ENCODE results near the gene MAP2K6.
"Not testable (repeated sequence)": the region's sequence is repeated elsewhere in the genome, so short reads cannot be mapped to it uniquely, and the experiment has no call there.

The MAP2K6 gene

GRCh38 chr17:69460963-69461922 is 46.7 kb downstream of the MAP2K6 start:
- no peak for DNase-seq

- no peak for DNase-seq
Measured at GRCh38 chr17:69461951-69462369, 47.5 kb downstream of the MAP2K6 start.

DNA sequence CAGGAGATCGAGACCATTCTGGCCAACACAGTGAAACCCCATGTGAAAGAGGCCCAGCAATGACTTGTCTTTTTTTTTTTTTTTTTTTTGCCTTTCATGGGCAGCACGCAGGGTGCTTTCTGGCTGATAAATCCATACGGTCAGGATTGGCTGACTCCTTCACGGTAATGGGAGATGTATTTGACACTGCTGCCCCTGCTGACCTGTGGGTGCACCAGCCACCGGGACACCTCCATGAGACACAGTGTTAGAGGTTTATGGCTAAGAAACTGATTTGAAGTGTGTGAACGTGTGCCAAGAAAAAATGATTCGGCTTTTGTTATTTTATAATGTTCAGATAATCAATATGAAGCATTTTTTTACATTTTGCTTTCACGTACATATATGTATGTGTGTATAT is 48.4 kb downstream of the MAP2K6 start:
- no peak for DNase-seq

DNA sequence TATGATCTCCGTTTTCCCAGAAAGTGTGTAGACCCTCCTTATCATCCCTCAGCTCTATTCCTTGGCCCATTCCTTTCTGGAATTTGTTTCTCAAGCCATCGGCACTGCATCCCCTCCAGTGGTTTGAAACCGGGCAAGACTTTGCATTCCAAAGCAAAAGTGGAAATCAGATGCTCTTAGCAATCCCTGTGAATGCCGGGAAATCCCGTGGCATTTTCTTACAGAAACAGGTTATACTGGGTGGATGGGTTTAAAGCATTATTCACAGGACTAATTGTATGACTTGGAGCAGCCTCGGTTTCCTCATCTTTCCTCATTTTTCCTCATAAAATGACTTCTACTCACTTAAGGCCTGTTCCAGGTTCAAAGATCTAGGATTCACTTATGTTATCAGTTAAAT is 52.0 kb downstream of the MAP2K6 start:
- no peak for DNase-seq

GRCh38 chr17:69466905-69467667 is 52.6 kb downstream of the MAP2K6 start:
- DNase-seq: no peak

DNA sequence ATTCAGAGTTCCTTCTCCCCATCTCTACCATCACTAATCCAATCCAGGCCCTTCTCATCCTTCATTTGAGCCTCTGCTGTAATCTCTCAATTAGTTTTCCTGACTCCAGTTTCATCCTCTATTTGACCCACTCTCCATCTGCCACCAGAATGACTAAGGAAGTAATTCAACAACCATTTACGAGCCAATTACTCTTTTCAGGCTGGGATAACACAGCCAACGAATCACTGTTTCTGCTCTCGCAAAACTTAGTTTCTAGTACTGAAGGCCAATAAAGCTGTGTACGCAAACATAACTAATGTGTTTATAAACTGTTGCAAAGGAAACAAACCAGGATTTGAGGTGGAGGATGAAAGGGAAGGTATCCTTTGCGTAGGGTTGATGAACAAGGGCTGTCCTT is 53.7 kb downstream of the MAP2K6 start:
- DNase-seq: no peak

GRCh38 chr17:69470702-69471101 is 56.2 kb downstream of the MAP2K6 start:
- no peak for DNase-seq

GRCh38 chr17:69471406-69471805 is 56.9 kb downstream of the MAP2K6 start:
- no peak for DNase-seq

DNA sequence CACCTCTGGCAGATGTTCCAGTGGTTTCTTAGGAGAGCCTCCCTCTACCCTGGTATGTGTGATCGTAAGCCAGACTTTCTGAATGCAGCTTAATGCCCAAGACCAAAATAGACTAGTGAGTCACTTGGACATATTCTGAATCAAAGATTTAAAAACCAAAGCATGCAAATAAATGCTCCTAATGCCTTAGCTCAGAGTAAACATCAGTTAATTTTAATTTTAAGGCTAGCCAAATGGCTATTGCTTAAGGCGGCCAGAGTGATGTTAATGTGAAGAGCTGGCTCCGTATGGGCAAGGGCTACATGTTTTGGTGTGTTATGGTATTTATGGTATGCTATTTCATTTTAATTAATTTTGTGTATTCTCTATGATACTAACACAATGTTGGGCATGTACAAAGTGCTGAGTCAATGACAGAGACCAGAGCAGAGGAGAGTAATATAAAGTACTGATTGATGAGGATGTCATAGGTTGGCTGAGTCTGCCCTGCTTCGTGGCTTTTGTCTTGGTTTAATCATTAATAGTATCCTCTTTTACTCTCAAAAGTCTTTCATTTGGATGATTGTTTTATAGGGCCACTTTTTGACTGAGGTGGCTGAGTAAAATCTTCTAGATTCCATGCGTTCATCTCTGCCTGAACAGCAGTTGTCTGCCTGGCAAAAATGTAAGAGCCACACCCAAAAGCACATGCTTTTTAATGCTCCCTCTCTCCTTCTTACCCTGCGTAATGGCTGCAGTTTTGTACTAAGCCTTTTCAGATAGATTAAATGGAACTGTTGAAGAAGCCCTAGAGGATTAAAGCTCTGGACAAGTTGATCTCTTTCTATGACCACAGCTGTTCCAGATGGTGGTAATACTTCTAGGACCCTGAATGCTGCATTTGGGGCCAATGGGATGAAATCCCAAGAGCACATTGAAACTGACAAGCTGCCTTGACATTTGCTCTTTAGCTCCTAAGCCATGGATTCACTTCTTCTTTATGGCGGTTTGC is 59.6 kb downstream of the MAP2K6 start:
- no peak for DNase-seq

GRCh38 chr17:69477204-69477902 is 62.9 kb downstream of the MAP2K6 start:
- DNase-seq: no peak

- DNase-seq: no peak
Measured at GRCh38 chr17:69477903-69478266, 63.4 kb downstream of the MAP2K6 start.

DNA sequence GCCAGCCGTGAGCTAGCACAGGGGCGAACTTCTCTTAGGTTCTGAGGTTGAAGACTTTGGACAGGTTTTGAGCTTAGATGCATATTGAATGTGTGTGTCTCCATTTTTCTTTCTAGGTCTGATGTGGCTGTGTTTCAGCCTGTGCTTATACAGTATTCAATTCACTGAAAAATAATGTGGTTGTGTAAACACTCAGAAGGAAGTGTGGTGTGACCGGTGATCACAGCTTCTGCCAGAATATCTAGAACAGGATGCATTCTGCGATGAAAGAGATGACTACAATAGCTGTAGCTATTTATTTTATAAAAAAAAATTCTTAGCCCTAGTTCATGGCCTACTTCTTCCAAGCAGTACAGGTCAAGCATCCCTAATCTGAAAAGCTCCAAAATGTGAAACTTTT is 64.4 kb downstream of the MAP2K6 start:
- DNase-seq: no peak

- DNase-seq: not testable (repeated sequence)
Measured at GRCh38 chr17:69479756-69480155, 65.3 kb downstream of the MAP2K6 start.

DNA sequence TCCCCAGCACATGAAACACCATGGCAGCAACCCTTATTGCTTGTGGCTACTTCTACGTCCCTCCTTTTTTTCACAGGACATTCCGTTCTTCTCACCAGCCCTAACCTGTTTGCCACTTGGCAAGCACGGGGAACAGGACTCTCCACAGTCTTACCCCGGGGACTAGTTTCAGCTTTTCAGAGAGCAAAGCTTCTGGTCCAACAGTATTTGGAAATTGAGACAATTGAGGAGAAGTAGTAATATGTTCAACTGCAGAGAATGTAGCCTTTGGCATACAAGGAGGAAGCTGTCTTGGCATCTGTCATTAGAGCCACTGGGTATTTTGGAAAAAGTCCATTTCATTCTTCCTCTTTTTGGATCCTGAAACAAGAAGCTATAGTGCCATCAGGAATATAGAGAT is 65.7 kb downstream of the MAP2K6 start:
- DNase-seq: no peak

- DNase-seq: no peak
Measured at GRCh38 chr17:69485251-69485661, 70.8 kb downstream of the MAP2K6 start.

GRCh38 chr17:69485901-69486643 is 71.6 kb downstream of the MAP2K6 start:
- DNase-seq: no peak

GRCh38 chr17:69486779-69487637 is 72.5 kb downstream of the MAP2K6 start:
- DNase-seq: no peak

DNA sequence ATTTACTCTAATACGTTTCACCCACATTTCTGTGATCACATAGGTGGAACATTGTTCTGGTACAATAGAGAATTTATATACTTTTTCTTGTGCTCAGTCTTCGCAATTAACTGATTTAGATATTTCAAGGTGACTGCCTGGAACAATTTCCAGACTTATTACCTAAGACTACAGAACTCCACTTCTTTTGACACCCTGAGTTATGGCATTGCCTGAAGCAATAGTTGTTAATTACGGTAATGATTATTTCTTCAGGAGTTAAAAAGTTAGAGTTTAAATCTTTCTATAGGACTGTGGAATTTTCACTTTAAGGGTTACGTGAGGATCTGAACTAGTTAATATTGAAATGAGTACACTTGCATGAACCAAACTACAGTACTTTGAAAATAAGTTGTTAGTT is 74.8 kb downstream of the MAP2K6 start:
- no peak for DNase-seq

- no peak for DNase-seq
Measured at GRCh38 chr17:69492410-69493071, 78.0 kb downstream of the MAP2K6 start.

- DNase-seq: no peak
Measured at GRCh38 chr17:69495787-69496186, 81.3 kb downstream of the MAP2K6 start.
